Colonic mucosa (tissue), 4 donors: ENCODE measurements around the gene KRT33B. TPM values are rescaled to one million over a fixed set of nuclear protein-coding genes. Genes with fewer than 3 reads are reported as not detected.

ENCODE experiments used
- DNase-seq: peaks from one replicate; pipeline ENCODE4 v3.0.0-alpha.2; 2020
- H3K27ac ChIP-seq: fragments of 200-600 bp; one replicate; pipeline ENCODE4 v1.8.0; 2021
- H3K27me3 ChIP-seq: fragments of 200-600 bp; one replicate; pipeline ENCODE4 v1.8.0; 2021
- H3K36me3 ChIP-seq: fragments of 200-600 bp; one replicate; pipeline ENCODE4 v1.8.0; 2021
- H3K4me1 ChIP-seq: fragments of 200-600 bp; one replicate; pipeline ENCODE4 v1.8.0; 2021; ENCODE audit warnings: mild to moderate bottlenecking
- H3K4me3 ChIP-seq: fragments of 200-600 bp; one replicate; pipeline ENCODE4 v1.8.0; 2021
- H3K9ac ChIP-seq, 2 donors: one replicate each; pipeline ENCODE4 v1.7.0; 2013; ENCODE audit warnings: control low read depth in 2 of 2, low read depth in 2 of 2, low read length in 2 of 2
- H3K9me3 ChIP-seq: fragments of 200-600 bp; one replicate; pipeline ENCODE4 v1.8.0; 2021
- CTCF ChIP-seq: fragments of 200-600 bp; IDR thresholded peaks from one replicate; pipeline ENCODE4 v1.8.0; 2022; ENCODE audit warnings: antibody characterized with exemption, mild to moderate bottlenecking
- intact Hi-C: fragments of 100-400 bp; cut with DNase I; formaldehyde crosslinking; loops from one replicate; pipeline ENCODE4 v1.14.1; 2022
- total RNA-seq, 2 donors: library from RNA; stranded (reverse); fragmentation: NEBNext Ultra II Directional in 1 of 2; extraction: Animal tissue kit (Norgen Biotek cat#: 25700) in 1 of 2; gene quantifications; one replicate each; pipeline ENCODE4 v1.2.1, GENCODE V29; 2021
- donor health status: healthy.
- donor health status: DM: no; HTN: no; CAD: no.
- donor health status: DM: no; HTN: no; CAD: no.

Gene KRT33B
- total RNA-seq, 2 donors from 2014 or later, result not detected

- Histone ChIP-seq H3K4me1 (no peaks in the 10 kb centered on the region), H3K27me3 (no peaks in the 10 kb centered on the region), H3K36me3 (no peaks in the 10 kb centered on the region), H3K27ac (no peak overlapping the region), H3K4me3 (no peak overlapping the region), H3K9me3 (no peaks in the 10 kb centered on the region), H3K9ac (no peak overlapping the region)
- intact Hi-C loops, result loop anchor here (10.0 kb wide), 2 partner anchors 319 to 471 kb away; no protein-coding TSS in a partner anchor
- DNase-seq, result no peak
- no peak for TF ChIP-seq CTCF
Observed at GRCh38 chr17:41325611-41326010, 44.0 kb downstream of the KRT33B start.

- TF ChIP-seq CTCF, result no peak
- intact Hi-C loops, result loop anchor here (10.0 kb wide), 2 partner anchors 320 to 470 kb away; no protein-coding TSS in a partner anchor
- H3K27me3 ChIP-seq, result no peaks in the 10 kb centered on the region
- no peaks in the 10 kb centered on the region for H3K9me3 ChIP-seq
- no peak overlapping the region for H3K27ac ChIP-seq
- H3K4me1 ChIP-seq, result no peaks in the 10 kb centered on the region
- DNase-seq, result no peak
- H3K36me3 ChIP-seq, result no peaks in the 10 kb centered on the region
- no peak overlapping the region for H3K9ac ChIP-seq
- H3K4me3 ChIP-seq, result no peak overlapping the region
Observed at GRCh38 chr17:41325126-41325525, 44.5 kb downstream of the KRT33B start.

- DNase-seq, result no peak
- TF ChIP-seq CTCF, result no peak
- intact Hi-C loops, result loop anchor here (5.0 to 10.0 kb wide), 3 partner anchors 320 to 470 kb away; no protein-coding TSS in a partner anchor
Observed at GRCh38 chr17:41324180-41325075, 45.2 kb downstream of the KRT33B start.

GRCh38 chr17:41322903-41323895 is 46.4 kb downstream of the KRT33B start:
- no peak for TF ChIP-seq CTCF
- Histone ChIP-seq H3K27me3 (no peaks in the 10 kb centered on the region), H3K36me3 (no peaks in the 10 kb centered on the region), H3K4me3 (no peak overlapping the region), H3K4me1 (no peaks in the 10 kb centered on the region), H3K9ac (no peak overlapping the region), H3K27ac (no peak overlapping the region), H3K9me3 (no peaks in the 10 kb centered on the region)
- DNase-seq, result no peak
- intact Hi-C loops, result loop anchor here (5.0 to 10.0 kb wide), 3 partner anchors 322 to 468 kb away; no protein-coding TSS in a partner anchor

More at GRCh38 chr17:41324180-41325075, 45.2 kb downstream of the KRT33B start:
- no peaks in the 10 kb centered on the region for H3K36me3 ChIP-seq
- no peak overlapping the region for H3K4me3 ChIP-seq
- no peak overlapping the region for H3K27ac ChIP-seq
- H3K9me3 ChIP-seq, result no peaks in the 10 kb centered on the region
- no peaks in the 10 kb centered on the region for H3K4me1 ChIP-seq
- no peaks in the 10 kb centered on the region for H3K27me3 ChIP-seq
- H3K9ac ChIP-seq, result no peak overlapping the region
